DOHH2 (cell line): ENCODE measurements around the gene IFT122.

Experiments used
- CTCF ChIP-seq: fragments of 200-600 bp; sonication (generic); IDR thresholded peaks from one replicate; pipeline ENCODE4 v1.5.1; 2014; ENCODE audit warnings: antibody characterized with exemption, mild to moderate bottlenecking, low read depth, low read length; ENCODE audit not compliant: poor library complexity, severe bottlenecking
- EZH2phosphoT487 ChIP-seq: fragments of 200-600 bp; sonication (generic); IDR thresholded peaks from 2 replicates; pipeline ENCODE4 v1.6.1; 2017; ENCODE audit warnings: borderline replicate concordance, mild to moderate bottlenecking, antibody characterized with exemption, low read length, moderate library complexity, mixed read lengths

GRCh38 chr3:129412542-129413198, 27.4 kb upstream of the IFT122 start:
- TF ChIP-seq CTCF (no peak), EZH2phosphoT487 (no peak)
